Sigmoid colon (tissue), 4 donors: ENCODE data around the gene ABHD10.

Experiments used
- POLR2A ChIP-seq, 2 donors: fragments of 450-650 bp; IDR thresholded peaks; one replicate each; pipeline ENCODE4 v1.6.1; 2016; ENCODE audit warnings: antibody characterized with exemption in 2 of 2, mild to moderate bottlenecking in 2 of 2, moderate library complexity in 2 of 2
- POLR2AphosphoS5 ChIP-seq, 4 donors: sonication (generic); formaldehyde crosslinking; IDR thresholded peaks; one replicate each; pipeline ENCODE4 v1.6.1; 2017; ENCODE audit warnings: antibody characterized with exemption in 4 of 4
- TF ChIP-seq, protein P1 (sequence below), 4 experiments: fragments of 450-650 bp in 3 of 4; fragments of 200-600 bp in 1 of 4; IDR thresholded peaks; one replicate each; pipeline ENCODE4 v1.5.1; 2016 to 2019; ENCODE audit warnings: antibody characterized with exemption in 4 of 4, mild to moderate bottlenecking in 3 of 4, moderate library complexity in 2 of 4

DNA sequence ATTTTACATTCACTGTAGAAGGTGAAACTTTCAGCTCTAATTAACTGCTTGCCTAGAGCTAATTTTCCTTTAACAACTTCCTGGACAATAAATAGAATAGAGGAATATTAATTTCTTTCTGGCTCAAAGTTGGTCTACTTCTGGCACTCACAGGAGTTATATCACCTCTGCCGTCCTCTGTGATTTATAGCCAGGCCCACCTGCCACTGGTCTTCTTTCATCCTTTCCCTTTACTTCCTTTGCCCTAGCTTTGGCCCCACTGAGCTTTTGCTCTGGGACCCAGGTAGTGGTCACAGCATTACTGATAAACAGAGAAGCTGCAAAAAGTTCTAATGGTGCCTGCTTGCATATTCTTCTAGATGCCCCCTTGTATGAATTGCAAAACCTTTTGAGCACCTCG lies 49.3 kb upstream of the ABHD10 start:
- TF ChIP-seq, protein P1, sequence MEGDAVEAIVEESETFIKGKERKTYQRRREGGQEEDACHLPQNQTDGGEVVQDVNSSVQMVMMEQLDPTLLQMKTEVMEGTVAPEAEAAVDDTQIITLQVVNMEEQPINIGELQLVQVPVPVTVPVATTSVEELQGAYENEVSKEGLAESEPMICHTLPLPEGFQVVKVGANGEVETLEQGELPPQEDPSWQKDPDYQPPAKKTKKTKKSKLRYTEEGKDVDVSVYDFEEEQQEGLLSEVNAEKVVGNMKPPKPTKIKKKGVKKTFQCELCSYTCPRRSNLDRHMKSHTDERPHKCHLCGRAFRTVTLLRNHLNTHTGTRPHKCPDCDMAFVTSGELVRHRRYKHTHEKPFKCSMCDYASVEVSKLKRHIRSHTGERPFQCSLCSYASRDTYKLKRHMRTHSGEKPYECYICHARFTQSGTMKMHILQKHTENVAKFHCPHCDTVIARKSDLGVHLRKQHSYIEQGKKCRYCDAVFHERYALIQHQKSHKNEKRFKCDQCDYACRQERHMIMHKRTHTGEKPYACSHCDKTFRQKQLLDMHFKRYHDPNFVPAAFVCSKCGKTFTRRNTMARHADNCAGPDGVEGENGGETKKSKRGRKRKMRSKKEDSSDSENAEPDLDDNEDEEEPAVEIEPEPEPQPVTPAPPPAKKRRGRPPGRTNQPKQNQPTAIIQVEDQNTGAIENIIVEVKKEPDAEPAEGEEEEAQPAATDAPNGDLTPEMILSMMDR (IDR thresholded peaks at IDR 0.05): no peak
- no peak for TF ChIP-seq POLR2A (IDR thresholded peaks at IDR 0.05)
- no peak for TF ChIP-seq POLR2AphosphoS5 (IDR thresholded peaks at IDR 0.05)
